Keratinocyte (primary cell): ENCODE data around the gene HLA-F.

ENCODE experiments used
- EZH2 ChIP-seq: IDR thresholded peaks from one replicate; pipeline ENCODE4 v1.6.1; 2012; ENCODE audit warnings: inconsistent platforms, mild to moderate bottlenecking, low read length, moderate library complexity
- TF ChIP-seq, protein P1 (sequence below), 3 experiments: IDR thresholded peaks in 1 of 3; conservative IDR thresholded peaks in 1 of 3; optimal IDR thresholded peaks in 1 of 3; 2 replicates in 2 of 3; 3 replicates in 1 of 3; pipeline versions ENCODE3 to v1.5.1; 2011; ENCODE audit warnings: low read length in 3 of 3, mild to moderate bottlenecking in 3 of 3, moderate library complexity in 2 of 3, control low read depth in 1 of 3, inconsistent platforms in 1 of 3; ENCODE audit not compliant: insufficient read depth in 2 of 3; ENCODE audit errors: extremely low read depth in 1 of 3

DNA sequence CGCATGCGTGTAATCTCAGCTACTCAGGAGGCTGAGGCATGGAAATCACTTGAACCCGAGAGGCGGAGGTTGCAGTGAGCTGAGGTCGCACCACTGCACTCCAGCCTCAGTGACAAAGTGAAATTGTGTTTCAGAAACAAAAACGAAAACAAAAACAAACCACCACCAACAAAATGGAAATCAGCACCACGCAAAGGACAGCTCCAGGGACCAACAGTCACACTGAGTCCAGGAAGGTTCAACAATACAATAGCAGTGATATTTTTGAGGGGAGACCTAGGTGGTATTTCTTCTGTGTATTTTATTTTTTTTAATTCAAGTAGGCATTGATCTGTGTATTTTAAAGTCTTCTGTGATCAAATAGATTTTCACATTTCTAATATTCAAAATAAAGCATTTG lies 9.8 kb downstream of the HLA-F start:
- TF ChIP-seq, protein P1, sequence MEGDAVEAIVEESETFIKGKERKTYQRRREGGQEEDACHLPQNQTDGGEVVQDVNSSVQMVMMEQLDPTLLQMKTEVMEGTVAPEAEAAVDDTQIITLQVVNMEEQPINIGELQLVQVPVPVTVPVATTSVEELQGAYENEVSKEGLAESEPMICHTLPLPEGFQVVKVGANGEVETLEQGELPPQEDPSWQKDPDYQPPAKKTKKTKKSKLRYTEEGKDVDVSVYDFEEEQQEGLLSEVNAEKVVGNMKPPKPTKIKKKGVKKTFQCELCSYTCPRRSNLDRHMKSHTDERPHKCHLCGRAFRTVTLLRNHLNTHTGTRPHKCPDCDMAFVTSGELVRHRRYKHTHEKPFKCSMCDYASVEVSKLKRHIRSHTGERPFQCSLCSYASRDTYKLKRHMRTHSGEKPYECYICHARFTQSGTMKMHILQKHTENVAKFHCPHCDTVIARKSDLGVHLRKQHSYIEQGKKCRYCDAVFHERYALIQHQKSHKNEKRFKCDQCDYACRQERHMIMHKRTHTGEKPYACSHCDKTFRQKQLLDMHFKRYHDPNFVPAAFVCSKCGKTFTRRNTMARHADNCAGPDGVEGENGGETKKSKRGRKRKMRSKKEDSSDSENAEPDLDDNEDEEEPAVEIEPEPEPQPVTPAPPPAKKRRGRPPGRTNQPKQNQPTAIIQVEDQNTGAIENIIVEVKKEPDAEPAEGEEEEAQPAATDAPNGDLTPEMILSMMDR (optimal IDR thresholded peaks at IDR 0.05 in 1 of 3, IDR thresholded peaks at IDR 0.05 in 1 of 3, conservative IDR thresholded peaks at IDR 0.05 in 1 of 3; ENCODE audit: extremely low read depth in 1 of 3, insufficient read depth in 2 of 3, low read length in 3 of 3): no peak
- no peak for TF ChIP-seq EZH2
